Stimulated activated CD4-positive, alpha-beta T cell treated with anti-CD3 and anti-CD28 coated beads, Interleukin-12 subunit alpha, Interleukin-12 subunit beta, amount 100 ng/mL, for 24 hours (primary cell): ENCODE measurements around the gene ABCG1.

Source experiments
- DNase-seq, 2 experiments: peaks; one replicate each; pipeline ENCODE4 v3.0.0-alpha.2; 2020; ENCODE audit warnings: low read depth in 2 of 2

Gene ABCG1

GRCh38 chr21:42319851-42320572, 101.1 kb downstream of the ABCG1 start:
- DNase-seq, result no peak

DNA sequence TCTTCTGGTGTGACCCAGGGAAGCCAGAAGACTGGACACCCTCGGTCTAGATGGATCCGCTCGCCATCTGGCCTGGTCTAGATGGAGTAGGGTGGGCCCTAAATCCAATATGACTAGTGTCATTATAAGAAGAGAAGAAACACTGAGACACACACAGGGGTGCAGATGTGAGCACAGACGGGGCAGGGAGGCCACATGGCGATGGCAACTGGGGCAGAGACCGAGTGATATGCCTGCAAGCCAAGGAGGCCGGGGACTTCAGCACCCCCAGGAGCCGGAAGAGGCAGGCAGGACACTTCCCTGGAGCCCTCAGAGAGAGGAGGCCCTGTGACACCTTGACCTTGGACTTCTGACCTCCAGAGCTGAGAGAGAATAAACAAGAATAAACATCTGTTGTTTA, 101.9 kb downstream of the ABCG1 start:
- no peak for DNase-seq

DNA sequence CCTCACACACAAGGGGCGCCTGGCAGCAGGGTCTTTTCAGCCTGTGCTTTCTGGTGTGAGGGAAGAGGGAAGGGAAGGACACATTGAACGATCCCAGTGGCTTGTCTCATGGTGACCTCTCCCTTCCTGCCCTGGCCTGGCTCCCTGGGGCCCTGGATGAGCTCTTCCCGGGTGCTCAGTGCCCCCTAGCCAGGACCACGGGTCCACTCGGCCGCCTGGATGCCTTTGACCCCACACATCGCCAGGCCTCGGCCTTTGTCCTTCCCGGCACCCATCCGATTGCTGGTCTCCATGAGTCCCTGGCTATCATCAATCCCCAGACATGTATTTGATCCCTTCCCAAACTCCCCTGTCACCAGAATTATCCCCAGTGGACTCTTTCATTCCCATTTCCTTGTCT, 102.3 kb downstream of the ABCG1 start:
- DNase-seq, result no peak

DNA sequence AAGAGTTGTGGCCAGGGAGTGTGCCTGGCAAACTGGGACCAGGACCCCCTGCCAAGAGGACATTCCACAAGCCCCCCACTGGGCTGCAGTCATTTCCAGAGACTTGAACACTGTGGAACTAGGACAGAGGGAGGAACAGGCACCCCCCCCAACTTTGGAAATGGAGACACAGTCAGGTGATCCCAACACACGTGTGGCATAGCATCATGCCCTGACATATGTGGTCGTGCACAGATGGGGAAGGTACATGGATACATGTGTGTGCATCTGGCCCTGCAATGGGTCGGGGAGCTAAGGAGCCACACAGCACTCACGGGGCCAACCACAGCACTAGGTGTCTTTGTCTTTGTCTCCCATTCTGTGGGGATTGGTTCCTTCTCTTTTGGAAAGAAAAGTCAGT, 102.9 kb downstream of the ABCG1 start:
- no peak for DNase-seq

GRCh38 chr21:42324896-42325295, 106.0 kb downstream of the ABCG1 start:
- no peak for DNase-seq

DNA sequence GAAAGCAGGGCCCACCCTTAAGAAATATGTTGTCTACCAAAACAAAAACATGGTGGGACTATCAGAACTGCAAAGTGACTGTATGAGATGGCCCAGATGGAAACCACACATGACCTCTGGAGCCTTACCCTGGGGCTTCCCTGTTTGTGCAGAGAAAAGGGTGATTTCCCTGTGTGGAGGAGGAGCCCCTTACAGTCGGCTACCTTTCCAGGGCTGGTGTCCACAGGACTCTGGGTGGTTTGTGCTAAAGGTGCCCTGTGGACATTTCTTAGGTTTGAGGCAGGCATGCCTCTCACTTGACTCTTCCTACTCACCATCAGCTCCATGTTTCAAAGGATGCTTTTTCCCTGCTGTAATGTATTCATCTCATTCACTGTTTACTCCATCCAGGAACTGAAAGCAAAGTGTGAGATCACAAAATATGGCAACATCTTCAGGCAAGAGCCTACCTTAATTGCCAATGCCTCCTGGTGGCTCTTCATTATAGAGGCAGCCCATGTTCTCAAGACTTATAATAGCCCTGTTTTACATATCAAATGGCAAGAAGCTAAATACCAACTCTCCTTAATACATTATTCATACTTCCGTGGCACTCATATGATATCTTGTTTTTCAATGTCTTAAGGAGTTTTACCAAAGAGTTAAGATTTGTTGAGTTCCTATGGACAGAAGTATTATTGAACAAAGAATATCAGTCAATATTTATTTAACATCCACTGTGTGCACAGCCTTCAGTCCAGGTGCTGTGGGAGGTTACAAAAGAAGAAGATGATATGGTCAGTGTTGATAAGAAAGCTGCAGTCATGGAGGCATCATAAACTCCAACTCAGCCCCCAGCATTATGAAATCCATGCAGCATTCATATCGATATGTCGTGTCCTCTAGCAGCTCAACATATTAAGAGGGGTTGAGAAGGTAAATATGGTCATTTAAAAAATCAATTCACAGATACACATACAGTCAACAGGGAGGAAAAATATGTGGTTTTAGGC, 111.7 kb downstream of the ABCG1 start:
- DNase-seq, result no peak

- DNase-seq, result no peak
Measured at GRCh38 chr21:42331660-42332059, 112.7 kb downstream of the ABCG1 start.

GRCh38 chr21:42332557-42333317, 113.8 kb downstream of the ABCG1 start:
- no peak for DNase-seq

- no peak for DNase-seq
Measured at GRCh38 chr21:42336054-42336453, 117.1 kb downstream of the ABCG1 start.

DNA sequence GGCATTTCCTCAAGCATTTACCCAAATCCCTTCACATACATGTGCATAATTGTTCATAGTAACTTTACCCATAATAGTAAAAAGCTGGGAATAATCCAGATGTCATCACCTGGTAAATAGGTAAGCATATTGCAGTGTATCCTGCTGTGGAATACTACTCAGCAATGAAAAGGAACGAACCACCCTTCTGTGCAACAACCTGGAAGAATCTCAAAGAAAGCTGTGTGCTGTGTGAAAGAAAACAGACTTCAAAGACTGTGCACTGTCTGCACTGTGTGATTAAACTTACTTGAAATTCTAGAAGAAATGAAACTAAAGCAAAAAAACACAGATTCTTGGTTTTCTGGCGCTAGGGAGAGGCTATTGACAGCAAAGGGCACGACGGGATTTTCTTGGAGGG, 118.3 kb downstream of the ABCG1 start:
- DNase-seq, result no peak

- DNase-seq, result peak; percentile 69 to 83
Measured at GRCh38 chr21:42337830-42338728, 119.1 kb downstream of the ABCG1 start.

DNA sequence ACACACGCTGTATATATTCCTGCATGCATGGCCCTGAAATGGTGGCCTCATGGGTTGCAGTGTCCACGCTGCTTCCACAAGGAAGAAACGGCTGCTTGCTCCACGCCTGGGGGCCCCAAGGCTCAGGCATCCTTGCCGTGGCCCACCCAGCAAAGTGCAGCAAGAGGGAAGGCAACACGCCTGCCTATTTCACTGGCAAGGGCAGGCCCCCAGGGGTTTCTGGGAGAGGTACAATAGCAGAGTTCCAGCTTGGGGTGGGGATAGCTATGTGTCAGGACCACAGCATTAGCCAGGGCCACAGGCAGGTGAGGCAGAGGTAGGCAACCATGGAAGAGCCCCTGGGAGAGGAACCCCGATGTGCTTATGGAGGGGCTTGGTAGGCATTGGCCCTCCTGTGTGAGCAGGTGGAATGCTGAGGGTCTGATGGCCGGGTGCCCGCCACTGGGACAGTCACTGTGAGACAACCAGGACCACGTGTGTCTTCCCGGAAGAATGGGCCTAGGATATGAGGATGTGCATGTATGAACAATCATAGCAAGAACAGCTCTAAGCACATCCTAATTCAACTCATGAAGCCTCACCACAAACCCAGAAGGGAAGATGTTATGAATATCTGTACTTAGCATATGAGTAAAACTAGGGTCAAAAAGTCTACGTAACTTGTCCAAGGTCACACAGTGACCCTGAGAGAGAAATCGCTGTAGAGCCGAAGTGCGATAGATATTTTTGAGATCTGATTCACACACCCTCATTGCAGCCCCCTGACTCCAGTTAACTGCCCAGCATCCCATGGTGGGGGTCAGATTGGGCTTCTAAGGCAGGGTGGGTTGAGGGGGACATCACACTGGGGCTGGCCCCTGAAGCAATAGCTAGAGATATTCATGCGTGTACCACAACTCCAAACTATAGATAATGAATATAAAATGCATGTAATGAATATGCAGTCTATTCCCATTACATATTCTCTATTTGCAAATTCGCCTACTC, 120.1 kb downstream of the ABCG1 start:
- DNase-seq, result no peak

DNA sequence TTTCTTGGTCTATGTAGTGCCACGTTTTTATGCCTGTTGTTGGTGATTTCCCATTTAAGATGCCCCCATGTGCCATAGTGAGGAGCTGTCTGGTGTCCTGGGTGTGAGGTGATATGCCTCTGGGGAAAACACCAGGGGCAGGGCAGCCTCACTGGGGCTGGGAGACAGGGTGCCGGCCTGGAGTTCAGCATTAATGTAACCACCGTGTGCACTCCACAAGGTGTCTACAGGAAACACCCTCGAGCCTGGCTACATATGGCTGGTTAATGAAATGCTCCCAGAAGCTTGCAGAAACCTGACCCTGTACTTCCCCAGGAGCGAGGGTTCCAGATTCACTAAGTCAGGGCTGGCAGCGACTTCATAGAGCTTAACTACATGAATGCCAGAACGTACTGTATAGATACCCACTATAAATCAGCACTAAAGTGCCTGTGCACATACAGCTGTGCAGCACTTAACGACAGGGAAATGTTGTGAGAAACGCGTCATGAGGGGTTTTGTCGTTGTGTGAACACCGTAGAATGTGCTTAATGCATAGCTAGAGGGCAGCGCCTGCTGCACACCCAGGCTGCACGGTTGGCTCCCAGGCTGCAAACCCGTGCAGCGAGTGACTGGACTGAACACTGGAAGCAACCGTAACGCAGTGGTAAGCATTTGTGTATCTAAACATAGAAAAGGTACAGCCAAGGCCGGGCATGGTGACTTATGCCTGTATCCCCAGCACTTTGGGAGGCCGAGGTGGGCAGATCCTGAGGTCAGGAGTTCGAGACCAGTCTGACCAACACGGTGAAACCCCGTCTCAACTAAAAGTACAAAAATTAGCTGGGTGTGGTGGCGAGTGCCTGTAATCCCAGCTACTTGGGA, 121.5 kb downstream of the ABCG1 start:
- DNase-seq, result no peak

- DNase-seq, result no peak
Measured at GRCh38 chr21:42341776-42342542, 123.0 kb downstream of the ABCG1 start.

GRCh38 chr21:42343101-42343500, 124.2 kb downstream of the ABCG1 start:
- DNase-seq, result no peak

DNA sequence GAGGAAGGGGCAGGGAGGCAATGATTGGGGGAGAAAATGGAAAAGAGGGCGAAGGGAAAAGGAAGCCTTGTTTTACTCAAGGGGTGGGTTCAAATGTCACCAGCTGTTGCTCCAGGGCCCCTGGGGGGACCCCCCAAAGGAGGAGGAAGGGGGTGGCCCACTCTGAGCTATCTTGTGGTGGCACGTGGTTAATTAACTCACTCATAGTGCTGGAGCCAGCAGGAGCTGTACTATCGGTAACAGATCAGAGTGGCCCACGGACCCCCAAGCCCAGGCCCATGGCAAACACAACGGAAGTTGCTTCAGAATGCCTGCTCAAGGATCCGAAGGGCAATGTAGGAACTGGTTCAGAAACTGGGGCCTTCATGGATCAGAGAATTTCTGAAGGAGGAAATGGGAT, 124.6 kb downstream of the ABCG1 start:
- DNase-seq, result no peak

- DNase-seq, result no peak
Measured at GRCh38 chr21:42343963-42344510, 125.1 kb downstream of the ABCG1 start.

GRCh38 chr21:42344631-42345030, 125.7 kb downstream of the ABCG1 start:
- DNase-seq, result no peak
